Transverse colon (tissue), 4 donors: ENCODE results near the gene IFNA5.

Experiments
- EP300 ChIP-seq: sonication (generic); formaldehyde crosslinking; IDR thresholded peaks from one replicate; pipeline ENCODE4 v1.6.1; 2017; ENCODE audit warnings: antibody characterized with exemption, low read depth
- POLR2AphosphoS5 ChIP-seq, 3 donors: sonication (generic); formaldehyde crosslinking; IDR thresholded peaks; one replicate each; pipeline ENCODE4 v1.6.1; 2016; ENCODE audit warnings: antibody characterized with exemption in 3 of 3
- TF ChIP-seq, protein P1 (sequence below), 5 experiments: fragments of 200-600 bp in 3 of 5; fragments of 450-650 bp in 2 of 5; sonication (generic) in 3 of 5; IDR thresholded peaks; 1 replicate in 2 of 5; 2 replicates in 3 of 5; pipeline ENCODE4 v1.5.1; 2016 to 2017; ENCODE audit warnings: antibody characterized with exemption in 5 of 5, inconsistent platforms in 3 of 5, mild to moderate bottlenecking in 2 of 5, moderate library complexity in 1 of 5

GRCh38 chr9:21286099-21286498 lies 19.0 kb downstream of the IFNA5 start:
- TF ChIP-seq, protein P1, sequence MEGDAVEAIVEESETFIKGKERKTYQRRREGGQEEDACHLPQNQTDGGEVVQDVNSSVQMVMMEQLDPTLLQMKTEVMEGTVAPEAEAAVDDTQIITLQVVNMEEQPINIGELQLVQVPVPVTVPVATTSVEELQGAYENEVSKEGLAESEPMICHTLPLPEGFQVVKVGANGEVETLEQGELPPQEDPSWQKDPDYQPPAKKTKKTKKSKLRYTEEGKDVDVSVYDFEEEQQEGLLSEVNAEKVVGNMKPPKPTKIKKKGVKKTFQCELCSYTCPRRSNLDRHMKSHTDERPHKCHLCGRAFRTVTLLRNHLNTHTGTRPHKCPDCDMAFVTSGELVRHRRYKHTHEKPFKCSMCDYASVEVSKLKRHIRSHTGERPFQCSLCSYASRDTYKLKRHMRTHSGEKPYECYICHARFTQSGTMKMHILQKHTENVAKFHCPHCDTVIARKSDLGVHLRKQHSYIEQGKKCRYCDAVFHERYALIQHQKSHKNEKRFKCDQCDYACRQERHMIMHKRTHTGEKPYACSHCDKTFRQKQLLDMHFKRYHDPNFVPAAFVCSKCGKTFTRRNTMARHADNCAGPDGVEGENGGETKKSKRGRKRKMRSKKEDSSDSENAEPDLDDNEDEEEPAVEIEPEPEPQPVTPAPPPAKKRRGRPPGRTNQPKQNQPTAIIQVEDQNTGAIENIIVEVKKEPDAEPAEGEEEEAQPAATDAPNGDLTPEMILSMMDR (IDR thresholded peaks at IDR 0.05), result no peak
- no peak for TF ChIP-seq POLR2AphosphoS5 (IDR thresholded peaks at IDR 0.05)
- no peak for TF ChIP-seq EP300
